RWPE2 (cell line): ENCODE data around the gene WDHD1.

ENCODE experiments used
- ATAC-seq: fragments of 200-7000 bp; cut with Tn5 transposase; 3 replicates; pipeline ENCODE4 v1.9.1; 2021; ENCODE audit warnings: low read depth
- DNase-seq: peaks from one replicate; pipeline ENCODE4 v3.0.0-alpha.2; 2020; ENCODE audit warnings: low spot score
- H3K27ac ChIP-seq: fragments of 450-650 bp; 2 replicates; pipeline ENCODE4 v1.5.1; 2017; ENCODE audit warnings: mild to moderate bottlenecking; ENCODE audit not compliant: poor library complexity, severe bottlenecking
- H3K27me3 ChIP-seq: fragments of 250-450 bp; sonication (Bioruptor Pico); 2 replicates; pipeline ENCODE4 v1.5.1; 2021; ENCODE audit warnings: mild to moderate bottlenecking, moderate library complexity; ENCODE audit not compliant: insufficient read depth, poor library complexity, severe bottlenecking
- H3K36me3 ChIP-seq: fragments of 250-450 bp; sonication (Bioruptor Pico); 2 replicates; pipeline ENCODE4 v1.5.1; 2020; ENCODE audit warnings: low read depth, mild to moderate bottlenecking, moderate library complexity
- H3K4me1 ChIP-seq: fragments of 250-450 bp; sonication (Bioruptor Pico); 2 replicates; pipeline ENCODE4 v1.5.1; 2021; ENCODE audit warnings: mild to moderate bottlenecking, moderate library complexity; ENCODE audit not compliant: insufficient read depth, poor library complexity, severe bottlenecking
- H3K4me3 ChIP-seq: fragments of 250-450 bp; sonication (Bioruptor Pico); 2 replicates; pipeline ENCODE4 v1.5.1; 2021; ENCODE audit warnings: mild to moderate bottlenecking, moderate library complexity; ENCODE audit not compliant: severe bottlenecking
- H3K9me3 ChIP-seq: fragments of 250-450 bp; sonication (Bioruptor Pico); 2 replicates; pipeline ENCODE4 v1.5.1; 2021; ENCODE audit warnings: mild to moderate bottlenecking, moderate library complexity; ENCODE audit not compliant: severe bottlenecking
- TF ChIP-seq, protein P1 (sequence below): fragments of 450-650 bp; IDR thresholded peaks from one replicate; pipeline ENCODE4 v1.5.1; 2017; ENCODE audit warnings: mild to moderate bottlenecking, moderate library complexity; ENCODE audit not compliant: poor library complexity, severe bottlenecking

The WDHD1 gene

DNA sequence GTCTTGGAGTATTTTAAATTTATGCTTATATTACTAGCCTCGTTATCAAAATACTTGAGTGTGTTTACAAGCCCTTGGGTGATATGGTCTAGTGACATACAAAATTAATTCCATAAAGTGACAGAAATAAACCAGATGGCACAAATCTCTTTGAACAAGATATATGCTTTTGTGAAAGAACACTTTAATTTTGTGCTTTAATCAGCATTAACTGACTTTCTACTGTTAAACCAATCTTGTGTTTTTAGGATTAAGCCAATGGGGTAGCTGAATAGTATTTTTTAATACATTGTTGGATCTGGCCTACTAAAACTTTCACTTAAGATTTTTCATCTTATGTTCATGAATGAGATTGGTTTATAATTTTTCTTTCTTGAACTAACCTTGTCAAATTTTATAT lies 93.9 kb downstream of the WDHD1 start:
- Histone ChIP-seq H3K9me3 (no peaks in the 10 kb centered on the region), H3K4me3 (no peak overlapping the region), H3K27ac (no peak overlapping the region), H3K4me1 (no peaks in the 10 kb centered on the region), H3K36me3 (peaks cover 3% of the 10 kb centered on the region; the same call in 1 of the 2 replicates), H3K27me3 (no peaks in the 10 kb centered on the region)
- ATAC-seq (no peak), DNase-seq (no peak)
- TF ChIP-seq, protein P1, sequence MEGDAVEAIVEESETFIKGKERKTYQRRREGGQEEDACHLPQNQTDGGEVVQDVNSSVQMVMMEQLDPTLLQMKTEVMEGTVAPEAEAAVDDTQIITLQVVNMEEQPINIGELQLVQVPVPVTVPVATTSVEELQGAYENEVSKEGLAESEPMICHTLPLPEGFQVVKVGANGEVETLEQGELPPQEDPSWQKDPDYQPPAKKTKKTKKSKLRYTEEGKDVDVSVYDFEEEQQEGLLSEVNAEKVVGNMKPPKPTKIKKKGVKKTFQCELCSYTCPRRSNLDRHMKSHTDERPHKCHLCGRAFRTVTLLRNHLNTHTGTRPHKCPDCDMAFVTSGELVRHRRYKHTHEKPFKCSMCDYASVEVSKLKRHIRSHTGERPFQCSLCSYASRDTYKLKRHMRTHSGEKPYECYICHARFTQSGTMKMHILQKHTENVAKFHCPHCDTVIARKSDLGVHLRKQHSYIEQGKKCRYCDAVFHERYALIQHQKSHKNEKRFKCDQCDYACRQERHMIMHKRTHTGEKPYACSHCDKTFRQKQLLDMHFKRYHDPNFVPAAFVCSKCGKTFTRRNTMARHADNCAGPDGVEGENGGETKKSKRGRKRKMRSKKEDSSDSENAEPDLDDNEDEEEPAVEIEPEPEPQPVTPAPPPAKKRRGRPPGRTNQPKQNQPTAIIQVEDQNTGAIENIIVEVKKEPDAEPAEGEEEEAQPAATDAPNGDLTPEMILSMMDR: no peak

- no peak overlapping the region for H3K4me3 ChIP-seq
- no peaks in the 10 kb centered on the region for H3K27me3 ChIP-seq
- H3K27ac ChIP-seq: no peak overlapping the region
- ATAC-seq (no peak), DNase-seq (no peak)
- TF ChIP-seq, protein P1: no peak
- H3K9me3 ChIP-seq: no peaks in the 10 kb centered on the region
- no peaks in the 10 kb centered on the region; the same call in 1 of the 2 replicates for H3K36me3 ChIP-seq
- no peaks in the 10 kb centered on the region for H3K4me1 ChIP-seq
Measured at GRCh38 chr14:54931598-54932340, 95.1 kb downstream of the WDHD1 start.

DNA sequence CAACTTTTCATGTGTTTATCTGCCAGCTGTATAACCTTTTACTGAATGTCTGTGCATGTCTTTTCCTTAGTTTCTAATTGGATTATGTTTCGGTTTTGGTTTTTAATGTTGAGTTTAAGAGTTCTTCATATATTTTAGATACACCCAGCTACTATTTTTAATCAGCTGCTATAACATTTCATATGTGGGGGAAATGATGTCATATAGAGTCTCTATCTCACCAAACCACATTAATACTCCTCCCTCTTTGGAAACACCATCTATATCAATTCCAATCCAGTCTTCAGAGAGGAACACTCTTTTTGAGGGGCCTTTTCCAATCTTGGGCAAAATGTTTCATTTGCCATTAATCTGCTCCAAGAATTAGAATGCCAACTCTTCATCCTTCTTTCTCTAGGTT lies 95.8 kb downstream of the WDHD1 start:
- H3K4me1 ChIP-seq: no peaks in the 10 kb centered on the region
- TF ChIP-seq, protein P1: no peak
- H3K27me3 ChIP-seq: no peaks in the 10 kb centered on the region
- no peak for ATAC-seq
- no peaks in the 10 kb centered on the region for H3K36me3 ChIP-seq
- no peak overlapping the region for H3K4me3 ChIP-seq
- H3K9me3 ChIP-seq: no peaks in the 10 kb centered on the region
- DNase-seq: no peak
- no peak overlapping the region for H3K27ac ChIP-seq

GRCh38 chr14:54929556-54929955 lies 97.3 kb downstream of the WDHD1 start:
- Histone ChIP-seq H3K4me3 (no peak overlapping the region), H3K9me3 (no peaks in the 10 kb centered on the region), H3K36me3 (no peaks in the 10 kb centered on the region), H3K27ac (no peak overlapping the region), H3K27me3 (no peaks in the 10 kb centered on the region), H3K4me1 (no peaks in the 10 kb centered on the region)
- TF ChIP-seq, protein P1: no peak
- ATAC-seq (no peak), DNase-seq (no peak)

DNA sequence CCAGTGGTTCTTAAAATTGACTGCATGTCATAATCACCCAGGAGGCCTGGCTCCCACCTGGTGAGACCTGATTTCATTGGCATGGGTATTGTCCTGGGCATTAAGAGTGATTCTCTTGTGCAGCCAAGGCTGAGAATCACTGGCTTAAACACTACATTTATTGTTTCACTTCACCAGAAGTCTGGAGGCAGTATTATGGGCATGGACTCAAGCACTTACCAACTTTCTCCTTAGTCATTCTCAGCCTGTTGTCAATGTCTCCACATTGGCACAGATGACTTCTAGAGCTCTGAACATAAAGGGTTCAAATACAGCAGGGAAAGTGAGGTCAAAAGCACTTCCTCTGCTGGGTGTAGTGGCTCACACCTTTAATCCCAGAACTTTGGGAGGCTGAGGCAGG lies 98.7 kb downstream of the WDHD1 start:
- DNase-seq: no peak
- ATAC-seq: no peak
- no peak overlapping the region for H3K27ac ChIP-seq
- H3K4me3 ChIP-seq: no peak overlapping the region
- no peaks in the 10 kb centered on the region for H3K9me3 ChIP-seq
- no peaks in the 10 kb centered on the region for H3K4me1 ChIP-seq
- H3K36me3 ChIP-seq: no peaks in the 10 kb centered on the region
- no peaks in the 10 kb centered on the region for H3K27me3 ChIP-seq
- TF ChIP-seq, protein P1: no peak
